A549 (cell line): ENCODE results near the gene PIK3C2B. TPM values are rescaled to one million over a fixed set of nuclear protein-coding genes. Genes with fewer than 3 reads are reported as not detected.

Experiments
- ATAC-seq, 2 experiments: fragments of 200-7000 bp in 1 of 2; fragments of >200 bp in 1 of 2; cut with Nextera tagmentation in 1 of 2; cut with Tn5 transposase in 1 of 2; 3 replicates each; pipeline versions ENCODE4 v1.8.0 to v1.9.1; 2018 to 2020; ENCODE audit warnings: mild to moderate bottlenecking in 1 of 2, moderate library complexity in 1 of 2
- CTCF ChIA-PET: fragments of 300-600 bp; sonication (Branson Sonifier 250); formaldehyde crosslinking; extraction: SDS; loops from one replicate; lab custom pipeline; 2021; ENCODE audit warnings: antibody characterized with exemption, inconsistent platforms; lab: Yijun Ruan, JAX
- POLR2A ChIA-PET: fragments of 350-600 bp; formaldehyde crosslinking; extraction: SDS; loops from one replicate; lab custom pipeline; 2021; ENCODE audit warnings: antibody characterized with exemption, inconsistent platforms; lab: Yijun Ruan, JAX
- DNase-seq, 2 experiments: peaks; one replicate each; pipeline versions ENCODE4 v3.0.0 to v3.0.0-alpha.2; 2011 to 2016; ENCODE audit warnings: low read depth in 1 of 2, low spot score in 1 of 2
- FAIRE-seq: peaks from 2 replicates; lab custom pipeline; 2011; peaks lifted over from hg19 to GRCh38; lab: Jason Lieb, UNC
- H3K27ac ChIP-seq, 2 experiments: fragments of >200 bp; sonication (Bioruptor Twin); formaldehyde crosslinking; 3 replicates each; pipeline ENCODE4 v1.5.1; 2016 to 2017
- H3K4me1 ChIP-seq: fragments of >200 bp; sonication (Bioruptor Twin); formaldehyde crosslinking; 3 replicates; pipeline ENCODE4 v1.6.1; 2016
- H3K4me2 ChIP-seq: fragments of >200 bp; sonication (Bioruptor Twin); formaldehyde crosslinking; 3 replicates; pipeline ENCODE4 v1.6.1; 2016
- H3K4me3 ChIP-seq: fragments of >200 bp; sonication (Bioruptor Twin); formaldehyde crosslinking; 3 replicates; pipeline ENCODE4 v1.5.1; 2016
- H3K9me3 ChIP-seq: fragments of >200 bp; sonication (Bioruptor Twin); formaldehyde crosslinking; 3 replicates; pipeline ENCODE4 v1.6.1; 2016
- CBX8 ChIP-seq: fragments of 200-600 bp; sonication (generic); IDR thresholded peaks from 2 replicates; pipeline ENCODE4 v1.6.1; 2016
- CEBPB ChIP-seq, 2 experiments: fragments of >200 bp in 1 of 2; sonication (Bioruptor Twin) in 1 of 2; formaldehyde crosslinking in 1 of 2; IDR thresholded peaks; 2 replicates each; pipeline ENCODE4 v1.6.1; 2012 to 2016
- CHD2 ChIP-seq: fragments of 150-350 bp; IDR thresholded peaks from 2 replicates; pipeline ENCODE4 v1.6.1; 2014; ENCODE audit warnings: low read length; ENCODE audit not compliant: partially characterized antibody
- CHD4 ChIP-seq: fragments of 200-600 bp; sonication (generic); IDR thresholded peaks from 2 replicates; pipeline ENCODE4 v1.6.1; 2016; ENCODE audit warnings: antibody characterized with exemption, mild to moderate bottlenecking, borderline replicate concordance
- CTCF ChIP-seq: fragments of >200 bp; sonication (Bioruptor Twin); formaldehyde crosslinking; IDR thresholded peaks from 3 replicates; pipeline ENCODE4 v1.5.1; 2016
- EHF ChIP-seq: fragments of 250-450 bp; sonication (Bioruptor Pico); IDR thresholded peaks from 2 replicates; pipeline ENCODE4 v1.5.0; 2020; ENCODE audit warnings: mild to moderate bottlenecking
- ELK1 ChIP-seq: fragments of 150-350 bp; IDR thresholded peaks from 2 replicates; pipeline ENCODE4 v1.6.1; 2014; ENCODE audit warnings: low read depth, mild to moderate bottlenecking, low read length
- FOSB ChIP-seq: fragments of 250-450 bp; sonication (Bioruptor Pico); IDR thresholded peaks from 2 replicates; pipeline ENCODE4 v1.5.0; 2020; ENCODE audit warnings: mild to moderate bottlenecking, moderate library complexity
- FOSL2 ChIP-seq, 2 experiments: fragments of 450-650 bp in 1 of 2; fragments of >200 bp in 1 of 2; sonication (Bioruptor Twin) in 1 of 2; formaldehyde crosslinking; IDR thresholded peaks; 2 replicates each; pipeline versions ENCODE4 v1.5.0 to v1.6.1; 2016 to 2020; ENCODE audit warnings: mild to moderate bottlenecking in 1 of 2, moderate library complexity in 1 of 2
- HMGXB4 ChIP-seq: fragments of 250-450 bp; sonication (Bioruptor Pico); IDR thresholded peaks from 2 replicates; pipeline ENCODE4 v1.5.0; 2021; ENCODE audit warnings: mild to moderate bottlenecking, moderate library complexity, borderline replicate concordance
- HOXA7 ChIP-seq: fragments of 250-450 bp; sonication (Bioruptor Pico); IDR thresholded peaks from 2 replicates; pipeline ENCODE4 v1.5.0; 2020; ENCODE audit warnings: mild to moderate bottlenecking, moderate library complexity
- HOXB5 ChIP-seq: fragments of 250-450 bp; sonication (Bioruptor Pico); IDR thresholded peaks from 2 replicates; pipeline ENCODE4 v1.5.0; 2020; ENCODE audit warnings: mild to moderate bottlenecking, moderate library complexity
- MAX ChIP-seq: IDR thresholded peaks from 2 replicates; pipeline ENCODE4 v1.6.1; 2012
- NPAS2 ChIP-seq: fragments of 250-450 bp; sonication (Bioruptor Pico); IDR thresholded peaks from 2 replicates; pipeline ENCODE4 v1.8.0; 2022; ENCODE audit warnings: mild to moderate bottlenecking, moderate library complexity, borderline replicate concordance
- NR3C1 ChIP-seq: fragments of >200 bp; sonication (Bioruptor Twin); formaldehyde crosslinking; IDR thresholded peaks from 3 replicates; pipeline ENCODE4 v1.6.1; 2017
- RARB ChIP-seq: fragments of 250-450 bp; sonication (Bioruptor Pico); IDR thresholded peaks from 2 replicates; pipeline ENCODE4 v1.8.0; 2021; ENCODE audit warnings: mild to moderate bottlenecking, moderate library complexity
- RCOR1 ChIP-seq: fragments of 150-350 bp; IDR thresholded peaks from 2 replicates; pipeline ENCODE4 v1.6.1; 2014; ENCODE audit warnings: antibody characterized with exemption, low read length, low read depth
- RNF2 ChIP-seq: fragments of 200-600 bp; sonication (generic); IDR thresholded peaks from 2 replicates; pipeline ENCODE4 v1.6.1; 2016; ENCODE audit warnings: low read depth, mild to moderate bottlenecking, antibody characterized with exemption, moderate library complexity, borderline replicate concordance
- TFCP2L1 ChIP-seq: fragments of 250-450 bp; sonication (Bioruptor Pico); IDR thresholded peaks from 2 replicates; pipeline ENCODE4 v1.5.0; 2021; ENCODE audit warnings: mild to moderate bottlenecking
- TP53 ChIP-seq: fragments of 250-450 bp; sonication (Bioruptor Pico); IDR thresholded peaks from 2 replicates; pipeline ENCODE4 v1.5.0; 2021; ENCODE audit warnings: mild to moderate bottlenecking, moderate library complexity
- USF2 ChIP-seq: fragments of 450-650 bp; IDR thresholded peaks from 2 replicates; pipeline ENCODE4 v1.6.1; 2014; ENCODE audit warnings: antibody characterized with exemption
- ZFP36 ChIP-seq: fragments of 450-650 bp; IDR thresholded peaks from 2 replicates; pipeline ENCODE4 v1.6.1; 2014; ENCODE audit warnings: borderline replicate concordance; ENCODE audit not compliant: partially characterized antibody
- ZSCAN20 ChIP-seq: fragments of 250-450 bp; sonication (Bioruptor Pico); IDR thresholded peaks from 2 replicates; pipeline ENCODE4 v1.8.0; 2022; ENCODE audit warnings: mild to moderate bottlenecking, moderate library complexity
- WGBS: methylation state at CpG from one replicate; pipeline ENCODE4 v1.1.6; 2017; ENCODE audit errors: missing lambda C conversion rate; 5-methylcytosine and 5-hydroxymethylcytosine counted together
- polyA plus RNA-seq, 4 experiments: library from polyadenylated mRNA; depleted of rRNA in 3 of 4; stranded (reverse); fragments of >200 nt; fragmentation: RNase III in 1 of 4; extraction: RNeasy Plus Mini Kit Qiagen cat#74134 plus additional on column Dnase treatment in 1 of 4; gene quantifications; 2 replicates in 3 of 4; 3 replicates in 1 of 4; pipeline ENCODE4 v1.2.3, GENCODE V29; 2011 to 2017

The PIK3C2B gene
- polyA plus RNA-seq, 2 of the 4 experiments (the other 2 are of a cell fraction) = 9.2 to 9.7 TPM

GRCh38 chr1:204464701-204465100 lies 29.9 kb downstream of the PIK3C2B start:
- POLR2A ChIA-PET = no interaction called here
- DNase-seq = no peak
- Histone ChIP-seq H3K27ac (no peak overlapping the region), H3K9me3 (no peaks in the 10 kb centered on the region), H3K4me1 (no peaks in the 10 kb centered on the region), H3K4me3 (no peak overlapping the region)
- CTCF ChIA-PET = interaction anchor here (0.9 to 3.4 kb wide), 8 partner anchors 14 to 38 kb away, joined by 3 to 21 read pairs (median 9); partner anchors contain the start of gene PIK3C2B
- no peak for FAIRE-seq
- ATAC-seq = no peak
- 84% methylated on average over 1 of the region's 1 CpG for WGBS
- TF ChIP-seq USF2 (no peak), RNF2 (no peak)
- TF ChIP-seq, all 56 proteins: peak for 0
- no peak overlapping the region for H3K4me2 ChIP-seq

- FAIRE-seq = no peak
These were observed 30.4 kb downstream of the PIK3C2B start for GRCh38 chr1:204464187-204464631.

GRCh38 chr1:204463125-204464060 lies 31.2 kb downstream of the PIK3C2B start:
- no peak for TF ChIP-seq CEBPB (IDR thresholded peaks at IDR 0.05)
- no peak for TF ChIP-seq CHD4
- TF ChIP-seq RCOR1 = no peak
- no peak for TF ChIP-seq FOSB (CRISPR knock-in tag)
- TF ChIP-seq NPAS2 (CRISPR knock-in tag) = no peak
- TF ChIP-seq NR3C1 = no peak
- TF ChIP-seq HOXA7 (CRISPR knock-in tag) = no peak
- TF ChIP-seq RARB (CRISPR knock-in tag) = no peak
- TF ChIP-seq EHF = no peak
- Histone ChIP-seq H3K4me3 (no peak overlapping the region), H3K4me1 (no peaks in the 10 kb centered on the region), H3K4me2 (no peak overlapping the region), H3K27ac (no peak overlapping the region), H3K9me3 (no peaks in the 10 kb centered on the region)
- 71% methylated on average over 10 of the region's 10 CpGs for WGBS
- CTCF ChIA-PET = interaction anchor here (0.7 to 2.9 kb wide), 8 partner anchors 17 to 300 kb away, joined by 3 to 9 read pairs (median 4); partner anchors contain the start of gene PIK3C2B
- FAIRE-seq (no peak), DNase-seq (no peak), ATAC-seq (no peak)
- POLR2A ChIA-PET = no interaction called here

More at GRCh38 chr1:204464187-204464631, 30.4 kb downstream of the PIK3C2B start:
- Histone ChIP-seq H3K4me3 (no peak overlapping the region), H3K4me1 (no peaks in the 10 kb centered on the region), H3K27ac (no peak overlapping the region), H3K9me3 (no peaks in the 10 kb centered on the region), H3K4me2 (no peak overlapping the region)
- TF ChIP-seq ZFP36 (no peak), HMGXB4 (no peak)
- 21% methylated on average over 3 of the region's 3 CpGs for WGBS
- ChIA-PET CTCF (interaction anchor here (0.9 to 2.9 kb wide), 7 partner anchors 18 to 39 kb away, joined by 3 to 9 read pairs (median 4); partner anchors contain the start of gene PIK3C2B), POLR2A (no interaction called here)
- ATAC-seq (no peak), DNase-seq (no peak)

GRCh38 chr1:204462229-204462561 lies 32.4 kb downstream of the PIK3C2B start:
- no peak for DNase-seq
- H3K4me1 ChIP-seq = no peaks in the 10 kb centered on the region
- H3K4me3 ChIP-seq = no peak overlapping the region
- no peak overlapping the region for H3K27ac ChIP-seq
- WGBS = 74% methylated on average over 4 of the region's 4 CpGs
- ChIA-PET CTCF (interaction anchor here (0.7 to 2.9 kb wide), 4 partner anchors 16 to 302 kb away, joined by 3 to 9 read pairs (median 4); partner anchors contain the start of gene PIK3C2B), POLR2A (no interaction called here)
- no peak for ATAC-seq
- no peaks in the 10 kb centered on the region for H3K9me3 ChIP-seq
- FAIRE-seq = no peak
- no peak overlapping the region for H3K4me2 ChIP-seq
- TF ChIP-seq MAX (no peak), ZSCAN20 (CRISPR knock-in tag) (no peak), CBX8 (no peak), TP53 (CRISPR knock-in tag) (no peak), ELK1 (no peak), CTCF (no peak), TFCP2L1 (CRISPR knock-in tag) (no peak), HOXB5 (CRISPR knock-in tag) (no peak), CHD2 (no peak), FOSL2 (IDR thresholded peaks at IDR 0.05) (no peak), FOSL2 (CRISPR knock-in tag; IDR thresholded peaks at IDR 0.05) (no peak), NR3C1 (no peak)
